Measurements from ENCODE around the gene KLRK1. TPM values are rescaled to one million over a fixed set of nuclear protein-coding genes. Genes with fewer than 3 reads are reported as not detected.
"Not testable (repeated sequence)": the region's sequence is repeated elsewhere in the genome, so short reads cannot be mapped to it uniquely, and the experiment has no call there.

KLRK1 gene
- total RNA-seq, 1 experiment from 2014 or later = 2.3 TPM

- H3K27ac Mint-ChIP-seq (ENCODE audit: low read depth, unreplicated experiment) = no peak overlapping the region
- intact Hi-C loops (cut with micrococcal nuclease) = no loop called here
- no TSS peak for BruUV-seq (replicated peaks)
- TF ChIP-seq CTCF (IDR thresholded peaks at IDR 0.05; ENCODE audit: unreplicated experiment) = no peak
- no peaks in the 10 kb centered on the region for H3K27me3 Mint-ChIP-seq (ENCODE audit: insufficient read depth, unreplicated experiment)
- H3K9me3 Mint-ChIP-seq (ENCODE audit: unreplicated experiment) = no peaks in the 10 kb centered on the region
- no peak for DNase-seq (ENCODE audit: unreplicated experiment)
- CTCF ChIA-PET = interaction anchor here (0.6 to 0.9 kb wide), 2 partner anchors 8 to 153 kb away, joined by 3 to 5 read pairs; no protein-coding TSS in a partner anchor
- H3K36me3 Mint-ChIP-seq (ENCODE audit: insufficient read depth, unreplicated experiment) = peaks cover 7% of the 10 kb centered on the region
- H3K4me3 Mint-ChIP-seq (ENCODE audit: unreplicated experiment) = no peak overlapping the region
- POLR2A ChIA-PET = interaction anchor here (0.9 to 1.2 kb wide), 3 partner anchors 15 to 24 kb away, joined by 4 read pairs; no protein-coding TSS in a partner anchor
- peaks cover 17% of the 10 kb centered on the region for H3K4me1 Mint-ChIP-seq (ENCODE audit: insufficient read depth, unreplicated experiment)
Measured at GRCh38 chr12:10388624-10389413, 1.0 kb downstream of the KLRK1 start.

- H3K27me3 Mint-ChIP-seq (ENCODE audit: insufficient read depth, unreplicated experiment); H3K27ac Mint-ChIP-seq (ENCODE audit: low read depth, unreplicated experiment); BruUV-seq (replicated peaks); H3K36me3 Mint-ChIP-seq (ENCODE audit: insufficient read depth, unreplicated experiment); H3K4me3 Mint-ChIP-seq (ENCODE audit: unreplicated experiment); H3K9me3 Mint-ChIP-seq (ENCODE audit: unreplicated experiment); intact Hi-C loops (cut with micrococcal nuclease); DNase-seq (ENCODE audit: unreplicated experiment): not testable (repeated sequence)
- H3K4me1 Mint-ChIP-seq (ENCODE audit: insufficient read depth, unreplicated experiment) = peaks cover 17% of the 10 kb centered on the region
- ChIA-PET CTCF (interaction anchor here (0.6 to 1.1 kb wide), 2 partner anchors 14 to 58 kb away, joined by 3 read pairs; no protein-coding TSS in a partner anchor), POLR2A (interaction anchor here (3.4 to 3.9 kb wide), 2 partner anchors 13 to 22 kb away, joined by 16 to 26 read pairs; no protein-coding TSS in a partner anchor)
Measured at GRCh38 chr12:10387498-10387897, 2.3 kb downstream of the KLRK1 start.

- no peaks in the 10 kb centered on the region for H3K27me3 Mint-ChIP-seq (ENCODE audit: insufficient read depth, unreplicated experiment)
- peaks cover 17% of the 10 kb centered on the region for H3K4me1 Mint-ChIP-seq (ENCODE audit: insufficient read depth, unreplicated experiment)
- ChIA-PET CTCF (interaction anchor here (1.1 to 1.4 kb wide), 2 partner anchors 13 to 20 kb away, joined by 3 read pairs; no protein-coding TSS in a partner anchor), POLR2A (interaction anchor here (0.7 to 3.9 kb wide), 4 partner anchors 11 to 22 kb away, joined by 4 to 26 read pairs (median 10); no protein-coding TSS in a partner anchor)
- TF ChIP-seq CTCF (IDR thresholded peaks at IDR 0.05; ENCODE audit: unreplicated experiment) = no peak
- intact Hi-C loops (cut with micrococcal nuclease) = no loop called here
- peaks cover 7% of the 10 kb centered on the region for H3K36me3 Mint-ChIP-seq (ENCODE audit: insufficient read depth, unreplicated experiment)
- DNase-seq (ENCODE audit: unreplicated experiment) = no peak
- H3K27ac Mint-ChIP-seq (ENCODE audit: low read depth, unreplicated experiment) = no peak overlapping the region
- no peak overlapping the region for H3K4me3 Mint-ChIP-seq (ENCODE audit: unreplicated experiment)
- BruUV-seq (replicated peaks) = no TSS peak
- H3K9me3 Mint-ChIP-seq (ENCODE audit: unreplicated experiment) = peaks cover 7% of the 10 kb centered on the region
Measured at GRCh38 chr12:10386857-10387256, 3.0 kb downstream of the KLRK1 start.

- Mint-ChIP-seq H3K9me3 (ENCODE audit: unreplicated experiment) (peaks cover 7% of the 10 kb centered on the region), H3K27me3 (ENCODE audit: insufficient read depth, unreplicated experiment) (no peaks in the 10 kb centered on the region), H3K27ac (ENCODE audit: low read depth, unreplicated experiment) (peak overlapping the region; percentile 74), H3K4me3 (ENCODE audit: unreplicated experiment) (peak overlapping the region; percentile 7), H3K4me1 (ENCODE audit: insufficient read depth, unreplicated experiment) (peaks cover 17% of the 10 kb centered on the region), H3K36me3 (ENCODE audit: insufficient read depth, unreplicated experiment) (peaks cover 14% of the 10 kb centered on the region)
- peak; percentile 72 for DNase-seq (ENCODE audit: unreplicated experiment)
- ChIA-PET CTCF (no interaction called here), POLR2A (interaction anchor here (0.6 to 3.9 kb wide), 7 partner anchors 9 to 173 kb away, joined by 3 to 26 read pairs (median 4); partner anchors contain the start of gene GABARAPL1)
- TF ChIP-seq CTCF (IDR thresholded peaks at IDR 0.05; ENCODE audit: unreplicated experiment) = no peak
- intact Hi-C loops (cut with micrococcal nuclease) = no loop called here
- no TSS peak for BruUV-seq (replicated peaks)
Measured at GRCh38 chr12:10385166-10385613, 4.7 kb downstream of the KLRK1 start.
